ENCODE measurements around the gene RAB17. TPM values are rescaled to one million over a fixed set of nuclear protein-coding genes. Genes with fewer than 3 reads are reported as not detected.

RAB17 gene
- total and polyA plus RNA-seq, 10 of the 15 experiments (the other 5 are each of a cell fraction or from before 2014, with no cell fraction given), result 0.07 to 1.4 (median 0.28) TPM; not detected in 3

- TF ChIP-seq RELB (IDR thresholded peaks at IDR 0.05; ENCODE audit: low read depth) (no peak), STAT3 (IDR thresholded peaks at IDR 0.05; ENCODE audit: low read depth, low read length) (no peak), MEF2A (IDR thresholded peaks at IDR 0.05; ENCODE audit: insufficient read depth, low read depth, low read length) (no peak)
Observed at GRCh38 chr2:237615631-237616249, 25.2 kb upstream of the RAB17 start (continued).

GRCh38 chr2:237614151-237614720 is 23.7 kb upstream of the RAB17 start:
- Histone ChIP-seq H3K27ac (ENCODE audit: control insufficient read depth, insufficient read depth) (no peak overlapping the region), H2AFZ (ENCODE audit: control insufficient read depth, low read depth, low read length) (no peak overlapping the region), H3K9me3 (replicated peaks; ENCODE audit: control insufficient read depth, insufficient read depth, low read length) (no peaks in the 10 kb centered on the region; the same call in 2 of the 3 replicates), H3K79me2 (ENCODE audit: control insufficient read depth, insufficient read depth, low read length) (no peaks in the 10 kb centered on the region), H3K4me2 (ENCODE audit: control insufficient read depth, insufficient read depth) (no peak overlapping the region), H3K9ac (ENCODE audit: control insufficient read depth, insufficient read depth, low read length) (no peak overlapping the region), H3K27me3 (replicated peaks in 1 of 2; ENCODE audit: control insufficient read depth in 2 of 2, insufficient read depth in 2 of 2, low read length in 1 of 2) (no peaks in the 10 kb centered on the region), H3K4me1 (ENCODE audit: control insufficient read depth, insufficient read depth, low read length) (peaks cover 3% of the 10 kb centered on the region; the same call in 1 of the 2 replicates), H3K36me3 (ENCODE audit: control insufficient read depth in 2 of 2, insufficient read depth in 2 of 2, low read length in 1 of 2) (no peaks in the 10 kb centered on the region), H3K4me3 (no peak overlapping the region), H4K20me1 (ENCODE audit: control insufficient read depth, insufficient read depth) (no peaks in the 10 kb centered on the region; the same call in 1 of the 2 replicates)
- 55% methylated on average over 9 of the region's 9 CpGs for WGBS (ENCODE audit: insufficient coverage, insufficient replicate concordance, low lambda C conversion rate, missing lambda C conversion rate)
- ChIA-PET SMC1A (ENCODE audit: uncharacterized antibody, unreplicated experiment) (interaction anchor here (1.0 to 1.5 kb wide), 3 partner anchors 10 to 42 kb away, joined by 3 to 4 read pairs (median 4); no protein-coding TSS in a partner anchor), CTCF (interaction anchor here (1.0 kb wide), 1 partner anchor 14 kb away, joined by 3 read pairs; no protein-coding TSS in a partner anchor), POLR2A (interaction anchor here (1.5 kb wide), 1 partner anchor 13 kb away, joined by 3 read pairs; no protein-coding TSS in a partner anchor), RAD21 (ENCODE audit: unreplicated experiment) (interaction anchor here (1.0 to 1.4 kb wide), 2 partner anchors 11 to 12 kb away, joined by 3 to 7 read pairs; no protein-coding TSS in a partner anchor)
- intact Hi-C loops (cut with micrococcal nuclease; ENCODE audit: unreplicated experiment), result no loop called here
- in situ Hi-C loops (cut with MboI), result no loop called here
- DNase-seq (ENCODE audit: low read depth, low spot score) (no peak), ATAC-seq (no peak), FAIRE-seq (no peak)
- BruUV-seq (replicated peaks), result no TSS peak
- TF ChIP-seq CTCF (IDR thresholded peaks at IDR 0.05 in 2 of 3, conservative IDR thresholded peaks at IDR 0.05 in 1 of 3; ENCODE audit: control insufficient read depth in 2 of 3, extremely low read depth in 1 of 3, insufficient read depth in 1 of 3, low read depth in 3 of 3, low read length in 3 of 3) (0 out of 6 replicates have a peak, but pooled peaks of 1 of the 3 experiments have one; percentile 4), SREBF2 (IDR thresholded peaks at IDR 0.05; ENCODE audit: low read length) (no peak)

Measured in GM12878 (cell line).